Endothelial cell of umbilical vein (primary cell): Measurements from ENCODE around the gene CEP164. TPM values are rescaled to one million over a fixed set of nuclear protein-coding genes. Genes with fewer than 3 reads are reported as not detected.

Source experiments
- BruUV-seq: library from RNA; stranded (reverse); fragments of 400-500 nt; replicated peaks from 2 replicates; lab custom pipeline; 2021; lab: Mats Ljungman, UMichigan
- CTCF ChIA-PET: fragments of 300-600, 350-600 bp; sonication (Branson Sonifier 250); formaldehyde crosslinking; loops from one replicate; lab custom pipeline; 2021; ENCODE audit warnings: antibody characterized with exemption, inconsistent platforms; lab: Charles Lee
- POLR2A ChIA-PET: fragments of 300-600, 350-600 bp; sonication (Branson Sonifier 250); formaldehyde crosslinking; loops from one replicate; lab custom pipeline; 2021; ENCODE audit warnings: antibody characterized with exemption, inconsistent platforms; lab: Charles Lee
- DNase-seq: peaks from one replicate; pipeline ENCODE4 v3.0.0-alpha.2; 2011; ENCODE audit warnings: low read depth, low spot score
- FAIRE-seq: peaks from 2 replicates; lab custom pipeline; 2011; peaks lifted over from hg19 to GRCh38; lab: Jason Lieb, UNC
- H2AFZ ChIP-seq: 2 replicates; pipeline ENCODE4 v1.6.0; 2012; ENCODE audit warnings: low read depth, low read length, control low read depth, inconsistent platforms
- H3K27ac ChIP-seq: 2 replicates; pipeline ENCODE4 v1.5.1; 2011; ENCODE audit warnings: low read depth, mild to moderate bottlenecking, control low read depth, low read length, moderate library complexity; ENCODE audit not compliant: insufficient read depth
- H3K27me3 ChIP-seq, 2 experiments: 2 replicates each; pipeline versions ENCODE4 v1.6.0 to v1.6.1; 2011; ENCODE audit warnings: low read length in 2 of 2, mixed read lengths in 1 of 2; ENCODE audit not compliant: control insufficient read depth in 2 of 2, insufficient read depth in 2 of 2
- H3K36me3 ChIP-seq, 2 experiments: 2 replicates in 1 of 2; 3 replicates in 1 of 2; pipeline ENCODE4 v1.5.1; 2011; ENCODE audit warnings: low read length in 2 of 2, mild to moderate bottlenecking in 1 of 2, moderate library complexity in 1 of 2; ENCODE audit not compliant: control insufficient read depth in 2 of 2, insufficient read depth in 2 of 2; ENCODE audit errors: extremely low read depth in 1 of 2
- H3K4me1 ChIP-seq: 3 replicates; pipeline ENCODE4 v1.5.1; 2011; ENCODE audit warnings: mild to moderate bottlenecking, low read length; ENCODE audit not compliant: control insufficient read depth, insufficient read depth; ENCODE audit errors: extremely low read depth
- H3K4me2 ChIP-seq: 2 replicates; pipeline ENCODE4 v1.6.1; 2011; ENCODE audit warnings: low read length, control low read depth, mixed read lengths; ENCODE audit not compliant: insufficient read depth
- H3K4me3 ChIP-seq, 3 experiments: fragments of 200-600 bp in 1 of 3; sonication (generic), shearing (Covaris generic) in 1 of 3; replicated peaks in 1 of 3; 2 replicates each; pipeline ENCODE4 v1.5.1; 2011 to 2016; ENCODE audit warnings: control low read depth in 3 of 3, low read length in 3 of 3, mild to moderate bottlenecking in 2 of 3, inconsistent platforms in 1 of 3, low read depth in 1 of 3, moderate library complexity in 1 of 3; ENCODE audit not compliant: insufficient read depth in 1 of 3
- H3K79me2 ChIP-seq: 2 replicates; pipeline ENCODE4 v1.6.0; 2012; ENCODE audit warnings: low read length, inconsistent platforms; ENCODE audit not compliant: control insufficient read depth, insufficient read depth
- H3K9ac ChIP-seq: replicated peaks from 2 replicates; pipeline ENCODE3; 2011; ENCODE audit warnings: low read length, control low read depth; ENCODE audit not compliant: insufficient read depth; ENCODE audit errors: extremely low read depth
- H3K9me1 ChIP-seq: replicated peaks from 3 replicates; pipeline ENCODE4 v1.6.0; 2011; ENCODE audit warnings: mild to moderate bottlenecking, low read length; ENCODE audit not compliant: control insufficient read depth, insufficient read depth; ENCODE audit errors: extremely low read depth
- H3K9me3 ChIP-seq: replicated peaks from 2 replicates; pipeline ENCODE4 v1.5.1; 2012; ENCODE audit warnings: low read length, inconsistent platforms; ENCODE audit not compliant: control insufficient read depth, insufficient read depth
- H4K20me1 ChIP-seq: replicated peaks from 2 replicates; pipeline ENCODE3; 2011; ENCODE audit warnings: mild to moderate bottlenecking, low read length; ENCODE audit not compliant: control insufficient read depth, insufficient read depth; ENCODE audit errors: extremely low read depth
- CTCF ChIP-seq, 2 donors: IDR thresholded peaks; 1 replicate in 1 of 2; 2 replicates in 1 of 2; pipeline ENCODE4 v1.5.1; 2011; ENCODE audit warnings: low read length in 2 of 2, mild to moderate bottlenecking in 2 of 2, moderate library complexity in 2 of 2, control low read depth in 1 of 2, inconsistent platforms in 1 of 2, low read depth in 1 of 2; ENCODE audit not compliant: insufficient read depth in 1 of 2; ENCODE audit errors: extremely low read depth in 1 of 2
- EZH2 ChIP-seq: IDR thresholded peaks from 2 replicates; pipeline ENCODE4 v1.6.1; 2012; ENCODE audit warnings: borderline replicate concordance, low read depth, mild to moderate bottlenecking, moderate library complexity, low read length, inconsistent platforms; ENCODE audit not compliant: severe bottlenecking
- FOS ChIP-seq: IDR thresholded peaks from 2 replicates; pipeline ENCODE4 v1.6.1; 2011; ENCODE audit warnings: mild to moderate bottlenecking, low read length, moderate library complexity, borderline replicate concordance; ENCODE audit not compliant: insufficient read depth
- GATA2 ChIP-seq: IDR thresholded peaks from 2 replicates; pipeline ENCODE4 v1.7.0; 2011; ENCODE audit warnings: low read depth, mild to moderate bottlenecking, moderate library complexity, mixed read lengths, low read length; ENCODE audit not compliant: insufficient read length, insufficient read depth
- JUN ChIP-seq: IDR thresholded peaks from 2 replicates; pipeline ENCODE4 v1.6.1; 2011; ENCODE audit warnings: borderline replicate concordance, low read depth; ENCODE audit not compliant: insufficient read length, insufficient read depth
- MYC ChIP-seq: IDR thresholded peaks from one replicate; pipeline ENCODE4 v1.6.1; 2011; ENCODE audit warnings: mild to moderate bottlenecking, low read depth, low read length
- POLR2A ChIP-seq: IDR thresholded peaks from 2 replicates; pipeline ENCODE4 v1.6.1; 2012; ENCODE audit warnings: low read depth, mild to moderate bottlenecking, control low read depth, low read length
- POLR2AphosphoS5 ChIP-seq: IDR thresholded peaks from 2 replicates; pipeline ENCODE4 v1.6.1; 2012; ENCODE audit warnings: low read depth, mild to moderate bottlenecking, control low read depth, low read length, moderate library complexity; ENCODE audit not compliant: insufficient read depth
- dilution Hi-C: fragments of 300-500 bp; cut with MboI; formaldehyde crosslinking; loops from one replicate; pipeline ENCODE4 v1.15.0; 2019; ENCODE audit warnings: low sequenced_read_pairs; ENCODE audit not compliant: extremely low pct_ligation_motif_present
- intact Hi-C: fragments of 100-400 bp; cut with micrococcal nuclease; formaldehyde crosslinking; loops from one replicate; pipeline ENCODE4 v1.10.0; 2022
- polyA plus RNA-seq, 4 experiments: library from polyadenylated mRNA; depleted of rRNA in 3 of 4; stranded (reverse) in 3 of 4; unstranded in 1 of 4; fragments of >200 nt; gene quantifications; 2 replicates each; pipeline versions ENCODE4 v1.2.1 to v1.2.3, GENCODE V29; 2011 to 2012; ENCODE audit warnings: missing spikeins in 1 of 4
- total RNA-seq: library from RNA; stranded (reverse); gene quantifications from 2 replicates; pipeline ENCODE4 v1.2.3, GENCODE V29; 2021
- TF ChIP-seq, protein P1 (sequence below): IDR thresholded peaks from 2 replicates; pipeline ENCODE4 v1.6.1; 2011; ENCODE audit not compliant: insufficient read depth, insufficient read length

Gene CEP164
- total and polyA plus RNA-seq, 2 donors (not counting 3 experiments of a cell fraction or from before 2014, with no cell fraction given) = 22.7 to 48.4 TPM

GRCh38 chr11:117332843-117333242, 5.2 kb downstream of the CEP164 start:
- no peak overlapping the region for H3K27ac ChIP-seq
- FAIRE-seq = no peak
- H3K4me3 ChIP-seq = no peak overlapping the region
- H2AFZ ChIP-seq = no peak overlapping the region
- no peak overlapping the region for H3K9ac ChIP-seq
- dilution Hi-C loops (no loop called here), intact Hi-C loops (no loop called here)
- H3K4me1 ChIP-seq = peaks cover 12% of the 10 kb centered on the region
- TF ChIP-seq GATA2 (no peak), POLR2AphosphoS5 (no peak), MYC (no peak), POLR2A (no peak), FOS (no peak), CTCF (IDR thresholded peaks at IDR 0.05; ENCODE audit: extremely low read depth in 1 of 2, insufficient read depth in 1 of 2, low read depth in 1 of 2, low read length in 2 of 2) (no peak), EZH2 (no peak), JUN (no peak)
- TF ChIP-seq, protein P1, sequence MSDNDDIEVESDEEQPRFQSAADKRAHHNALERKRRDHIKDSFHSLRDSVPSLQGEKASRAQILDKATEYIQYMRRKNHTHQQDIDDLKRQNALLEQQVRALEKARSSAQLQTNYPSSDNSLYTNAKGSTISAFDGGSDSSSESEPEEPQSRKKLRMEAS = no peak
- POLR2A ChIA-PET = no interaction called here
- H3K36me3 ChIP-seq = peaks cover 2 to 7% of the 10 kb centered on the region in 2 experiments
- CTCF ChIA-PET = interaction anchor here (1.2 kb wide), 1 partner anchor 10 kb away, joined by 3 read pairs; no protein-coding TSS in a partner anchor
- no peak for DNase-seq
- no peaks in the 10 kb centered on the region for H3K9me1 ChIP-seq
- H3K79me2 ChIP-seq = peaks cover 1% of the 10 kb centered on the region
- H4K20me1 ChIP-seq = no peaks in the 10 kb centered on the region
- H3K9me3 ChIP-seq = no peaks in the 10 kb centered on the region
- BruUV-seq = no TSS peak
- no peak overlapping the region for H3K4me2 ChIP-seq
- H3K27me3 ChIP-seq = no peaks in the 10 kb centered on the region
